Measurements from ENCODE around the gene ADCY1. TPM values are rescaled to one million over a fixed set of nuclear protein-coding genes. Genes with fewer than 3 reads are reported as not detected.
A peak's percentile ranks its signal among the peaks of the same experiment; 100 is the strongest.
"Not testable (repeated sequence)": the region's sequence is repeated elsewhere in the genome, so short reads cannot be mapped to it uniquely, and the experiment has no call there.

Gene ADCY1
- total RNA-seq, 2 experiments from 2014 or later = 0.99 to 1.5 TPM

GRCh38 chr7:45738920-45739319 lies 164.8 kb downstream of the ADCY1 start:
- DNase-seq, H3K4me3 Mint-ChIP-seq, CTCF ChIA-PET, H3K27me3 Mint-ChIP-seq, H3K4me1 Mint-ChIP-seq, POLR2A ChIA-PET, H3K9me3 Mint-ChIP-seq, H3K27ac Mint-ChIP-seq: not testable (repeated sequence)
- peaks cover 42% of the 10 kb centered on the region for H3K36me3 Mint-ChIP-seq (ENCODE audit: low read depth)

GRCh38 chr7:45740573-45740972 lies 166.4 kb downstream of the ADCY1 start:
- H3K4me1 Mint-ChIP-seq, POLR2A ChIA-PET, CTCF ChIA-PET, H3K27me3 Mint-ChIP-seq, H3K27ac Mint-ChIP-seq, H3K9me3 Mint-ChIP-seq, H3K4me3 Mint-ChIP-seq, DNase-seq: not testable (repeated sequence)
- peaks cover 53% of the 10 kb centered on the region for H3K36me3 Mint-ChIP-seq (ENCODE audit: low read depth)

GRCh38 chr7:45748976-45749375 lies 174.8 kb downstream of the ADCY1 start:
- CTCF ChIA-PET, DNase-seq, POLR2A ChIA-PET, H3K9me3 Mint-ChIP-seq, H3K4me1 Mint-ChIP-seq, H3K27ac Mint-ChIP-seq, H3K27me3 Mint-ChIP-seq, H3K4me3 Mint-ChIP-seq: not testable (repeated sequence)
- peaks cover 19% of the 10 kb centered on the region for H3K36me3 Mint-ChIP-seq (ENCODE audit: low read depth)

- H3K9me3 Mint-ChIP-seq; H3K36me3 Mint-ChIP-seq (ENCODE audit: low read depth); H3K4me1 Mint-ChIP-seq; H3K27me3 Mint-ChIP-seq; DNase-seq; POLR2A ChIA-PET; H3K4me3 Mint-ChIP-seq; H3K27ac Mint-ChIP-seq: not testable (repeated sequence)
- CTCF ChIA-PET = interaction anchor here (0.7 kb wide), 1 partner anchor 729 kb away, joined by 3 read pairs; no protein-coding TSS in a partner anchor
Measured at GRCh38 chr7:45751352-45751751, 177.2 kb downstream of the ADCY1 start.

GRCh38 chr7:45756333-45756732 lies 182.2 kb downstream of the ADCY1 start:
- H3K9me3 Mint-ChIP-seq, H3K27ac Mint-ChIP-seq, POLR2A ChIA-PET, CTCF ChIA-PET, H3K4me1 Mint-ChIP-seq, H3K27me3 Mint-ChIP-seq, DNase-seq, H3K4me3 Mint-ChIP-seq: not testable (repeated sequence)
- H3K36me3 Mint-ChIP-seq (ENCODE audit: low read depth) = peaks cover 16% of the 10 kb centered on the region

- peaks cover 12% of the 10 kb centered on the region for H3K36me3 Mint-ChIP-seq (ENCODE audit: low read depth)
- H3K4me1 Mint-ChIP-seq, H3K4me3 Mint-ChIP-seq, H3K27ac Mint-ChIP-seq, H3K27me3 Mint-ChIP-seq, POLR2A ChIA-PET, H3K9me3 Mint-ChIP-seq, CTCF ChIA-PET: not testable (repeated sequence)
- peak; percentile 33 for DNase-seq
Measured at GRCh38 chr7:45756757-45757156, 182.6 kb downstream of the ADCY1 start.

GRCh38 chr7:45759464-45759863 lies 185.3 kb downstream of the ADCY1 start:
- H3K27me3 Mint-ChIP-seq, CTCF ChIA-PET, POLR2A ChIA-PET, H3K9me3 Mint-ChIP-seq, H3K4me1 Mint-ChIP-seq, H3K4me3 Mint-ChIP-seq, DNase-seq, H3K27ac Mint-ChIP-seq: not testable (repeated sequence)
- H3K36me3 Mint-ChIP-seq (ENCODE audit: low read depth) = peaks cover 22% of the 10 kb centered on the region

- POLR2A ChIA-PET, H3K9me3 Mint-ChIP-seq, H3K4me3 Mint-ChIP-seq, H3K4me1 Mint-ChIP-seq, H3K27me3 Mint-ChIP-seq, DNase-seq, CTCF ChIA-PET, H3K27ac Mint-ChIP-seq: not testable (repeated sequence)
- peaks cover 20% of the 10 kb centered on the region for H3K36me3 Mint-ChIP-seq (ENCODE audit: low read depth)
Measured at GRCh38 chr7:45761545-45762205, 187.5 kb downstream of the ADCY1 start.

- DNase-seq, H3K9me3 Mint-ChIP-seq, CTCF ChIA-PET, H3K4me1 Mint-ChIP-seq, H3K4me3 Mint-ChIP-seq, POLR2A ChIA-PET, H3K27ac Mint-ChIP-seq, H3K27me3 Mint-ChIP-seq: not testable (repeated sequence)
- peaks cover 14% of the 10 kb centered on the region for H3K36me3 Mint-ChIP-seq (ENCODE audit: low read depth)
Measured at GRCh38 chr7:45762225-45762994, 188.2 kb downstream of the ADCY1 start.

GRCh38 chr7:45768516-45769394 lies 194.6 kb downstream of the ADCY1 start:
- POLR2A ChIA-PET; H3K9me3 Mint-ChIP-seq; H3K27me3 Mint-ChIP-seq; H3K36me3 Mint-ChIP-seq (ENCODE audit: low read depth): not testable (repeated sequence)
- DNase-seq = peak; percentile 98
- Mint-ChIP-seq H3K4me1 (peaks cover 13% of the 10 kb centered on the region), H3K27ac (peak overlapping the region; percentile 99), H3K4me3 (peak overlapping the region; percentile 91)
- CTCF ChIA-PET = interaction anchor here (0.6 kb wide), 1 partner anchor 51 kb away, joined by 3 read pairs; no protein-coding TSS in a partner anchor

GRCh38 chr7:45769626-45770025 lies 195.5 kb downstream of the ADCY1 start:
- H3K27me3 Mint-ChIP-seq = not testable (repeated sequence)
- H3K4me1 Mint-ChIP-seq = peaks cover 13% of the 10 kb centered on the region

More at GRCh38 chr7:45769626-45770025, 195.5 kb downstream of the ADCY1 start:
- H3K36me3 Mint-ChIP-seq (ENCODE audit: low read depth); H3K9me3 Mint-ChIP-seq; POLR2A ChIA-PET; CTCF ChIA-PET; DNase-seq: not testable (repeated sequence)
- H3K4me3 Mint-ChIP-seq = peak overlapping the region; percentile 91
- peak overlapping the region; percentile 99 for H3K27ac Mint-ChIP-seq
